HG03139 (cell line): ENCODE results near the gene TSPAN17.

Experiments
- ATAC-seq: cut with Tn5 transposase; IDR thresholded peaks from one replicate; pipeline ENCODE4 v1.9.1; 2021; ENCODE audit not compliant: unreplicated experiment

TSPAN17 gene

GRCh38 chr5:176620333-176620981 is 26.8 kb upstream of the TSPAN17 start:
- ATAC-seq: no peak

DNA sequence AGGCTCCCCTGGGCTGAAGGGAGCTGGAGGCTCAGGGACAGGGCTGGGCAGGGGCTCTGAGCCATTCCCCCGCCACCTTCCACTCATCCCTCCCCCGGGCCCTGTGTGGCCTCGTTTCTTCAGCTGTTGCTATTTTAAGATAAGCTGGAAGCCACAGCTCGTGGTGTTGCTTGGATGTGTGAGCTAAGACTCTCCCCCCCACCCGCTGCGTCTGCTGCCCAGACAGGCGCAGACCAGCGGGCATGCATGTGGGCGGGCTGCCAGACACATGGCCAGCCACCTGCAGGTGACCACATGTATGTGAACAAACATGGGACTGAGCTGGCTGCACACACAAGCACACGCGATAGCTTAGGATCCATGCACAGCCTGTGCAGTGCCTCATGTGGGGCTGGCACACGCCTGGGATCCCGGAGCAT is 25.6 kb upstream of the TSPAN17 start:
- ATAC-seq: no peak

DNA sequence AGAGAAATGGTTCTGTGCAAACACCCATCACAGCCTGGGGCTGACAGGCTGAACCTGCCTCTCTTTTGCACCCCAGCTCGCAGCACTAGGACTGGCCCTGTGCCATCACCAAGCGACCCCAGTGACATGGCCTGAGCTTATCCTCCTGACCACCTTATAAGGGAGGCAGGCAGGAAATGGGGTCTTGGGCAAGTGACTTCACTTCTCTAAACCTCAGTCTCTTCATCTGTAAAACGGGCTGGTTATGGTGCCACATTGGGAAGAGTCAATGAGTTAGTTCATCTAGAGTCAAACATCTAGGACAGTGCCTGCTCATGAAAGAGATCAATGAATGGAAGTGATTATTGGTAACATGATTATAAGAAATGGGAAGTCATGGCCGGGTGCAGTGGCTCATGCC is 23.1 kb upstream of the TSPAN17 start:
- ATAC-seq: no peak

GRCh38 chr5:176624938-176625337 is 22.3 kb upstream of the TSPAN17 start:
- ATAC-seq: no peak

DNA sequence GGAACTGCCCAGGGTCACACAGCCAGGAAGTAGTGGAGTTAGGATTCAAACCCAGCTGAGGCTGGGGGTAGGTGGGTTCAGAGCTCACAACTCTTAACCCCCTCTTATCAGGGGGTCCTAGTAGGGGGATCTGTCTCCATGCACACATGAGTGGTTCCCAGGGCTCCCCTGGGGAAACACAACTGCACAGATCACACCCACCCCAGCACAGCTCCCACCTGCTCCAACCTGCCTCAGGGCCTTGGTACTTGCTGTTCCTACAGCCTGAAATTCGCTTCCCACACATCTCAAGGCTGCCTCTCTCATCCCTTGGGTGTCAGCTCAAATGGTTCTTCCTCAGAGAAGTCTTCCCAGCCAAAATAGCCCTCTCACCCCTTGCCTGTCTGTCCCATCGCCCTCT is 21.8 kb upstream of the TSPAN17 start:
- ATAC-seq: no peak

DNA sequence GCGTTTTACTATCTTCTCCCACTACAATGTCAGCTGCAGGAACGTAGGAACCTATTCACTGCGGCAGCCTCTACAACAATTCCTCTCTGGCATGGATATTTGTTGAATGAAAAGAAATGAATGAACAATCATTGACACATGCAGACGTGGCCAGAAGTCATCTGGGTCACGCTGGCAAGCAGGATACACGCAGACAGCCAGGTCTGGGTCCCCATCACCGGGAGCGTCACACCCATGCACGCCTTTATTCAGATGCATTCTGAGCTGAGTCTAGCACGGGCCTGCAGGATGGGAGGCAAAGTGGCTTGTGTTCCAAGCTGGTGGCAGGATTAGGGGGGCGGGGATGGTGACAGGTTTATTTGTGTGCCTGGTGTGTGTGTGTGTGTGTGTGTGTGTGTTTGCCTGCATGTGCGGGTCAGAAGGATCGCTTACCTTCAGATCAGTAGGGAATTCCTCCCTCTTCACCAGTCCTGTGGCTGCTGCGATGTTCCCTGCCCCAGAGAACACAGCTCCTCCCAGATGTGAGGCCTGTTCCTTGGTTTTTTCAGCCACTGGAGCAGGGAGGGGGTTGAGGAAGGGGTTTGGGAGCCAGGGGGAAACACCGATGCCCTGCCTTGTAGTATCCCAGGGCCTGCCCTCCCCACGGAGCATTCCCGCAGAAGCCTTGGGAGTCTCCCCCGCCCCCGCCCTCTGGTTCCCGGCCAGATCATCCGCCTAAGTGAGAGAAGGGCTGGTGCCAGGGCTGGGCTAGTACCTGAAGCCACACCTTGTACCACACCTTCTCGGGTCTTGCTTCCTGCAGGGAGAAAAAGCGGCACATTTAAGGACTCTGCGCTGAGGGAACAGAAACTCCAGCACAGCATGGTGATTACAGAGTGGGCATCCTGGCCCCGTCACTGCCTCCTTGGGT is 21.1 kb upstream of the TSPAN17 start:
- no peak for ATAC-seq

- ATAC-seq: no peak
Observed at GRCh38 chr5:176626876-176627236, 20.4 kb upstream of the TSPAN17 start.

DNA sequence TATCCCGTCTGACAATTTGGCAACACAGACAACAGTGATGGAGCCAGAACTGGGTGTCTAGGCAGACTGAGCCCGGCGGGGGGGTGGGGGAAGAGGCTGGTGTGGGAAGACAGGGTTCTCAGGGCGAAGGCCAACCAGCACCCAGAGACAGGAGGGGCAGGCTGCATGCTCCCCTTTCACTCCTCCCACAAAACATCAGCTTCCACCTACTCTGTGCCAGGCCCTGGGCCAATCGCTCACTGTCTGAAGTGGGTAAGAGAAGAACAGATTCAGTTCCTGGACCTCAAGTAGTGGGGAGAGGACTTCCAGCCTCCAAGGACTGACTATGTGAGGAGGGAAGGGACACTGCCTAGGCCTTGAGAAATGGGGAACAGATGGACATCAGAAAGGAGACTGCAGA is 19.7 kb upstream of the TSPAN17 start:
- no peak for ATAC-seq

GRCh38 chr5:176628406-176629228 is 18.7 kb upstream of the TSPAN17 start:
- no peak for ATAC-seq

- ATAC-seq: no peak
Observed at GRCh38 chr5:176629317-176629852, 17.9 kb upstream of the TSPAN17 start.

GRCh38 chr5:176629853-176630680 is 17.2 kb upstream of the TSPAN17 start, which contains the start of the genes EIF4E1B and SNCB:
Gene EIF4E1B, plus strand, starts transcription at chr5:176630675. Its CDS starts 12,113 bp downstream, at chr5:176642788.
Gene SNCB, minus strand, starts transcription at chr5:176630534. Its CDS starts 880 bp downstream, at chr5:176629654.
- ATAC-seq: no peak

- no peak for ATAC-seq
Observed at GRCh38 chr5:176630681-176631222, 16.5 kb upstream of the TSPAN17 start.

- no peak for ATAC-seq
Observed at GRCh38 chr5:176631383-176632200, 15.7 kb upstream of the TSPAN17 start.

DNA sequence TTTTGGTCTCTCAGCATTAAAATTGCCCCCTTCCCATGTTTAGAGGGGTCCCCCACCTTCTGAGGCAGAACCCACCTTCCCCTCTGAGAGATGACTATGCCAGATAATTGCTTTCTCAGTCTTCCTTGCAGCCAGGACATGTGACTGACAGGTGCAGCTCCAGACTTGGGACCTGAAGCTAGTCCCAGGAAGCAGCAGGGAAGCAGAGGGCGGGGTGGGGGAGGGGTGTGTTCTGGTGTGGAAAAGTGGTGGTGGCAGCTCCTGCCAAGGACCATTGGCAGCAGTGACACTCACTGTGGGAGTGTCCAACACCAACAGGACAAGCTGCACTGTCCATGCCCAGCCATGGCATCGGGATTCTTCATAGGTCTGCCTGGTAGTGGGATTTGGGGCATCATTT is 14.5 kb upstream of the TSPAN17 start:
- ATAC-seq: no peak

DNA sequence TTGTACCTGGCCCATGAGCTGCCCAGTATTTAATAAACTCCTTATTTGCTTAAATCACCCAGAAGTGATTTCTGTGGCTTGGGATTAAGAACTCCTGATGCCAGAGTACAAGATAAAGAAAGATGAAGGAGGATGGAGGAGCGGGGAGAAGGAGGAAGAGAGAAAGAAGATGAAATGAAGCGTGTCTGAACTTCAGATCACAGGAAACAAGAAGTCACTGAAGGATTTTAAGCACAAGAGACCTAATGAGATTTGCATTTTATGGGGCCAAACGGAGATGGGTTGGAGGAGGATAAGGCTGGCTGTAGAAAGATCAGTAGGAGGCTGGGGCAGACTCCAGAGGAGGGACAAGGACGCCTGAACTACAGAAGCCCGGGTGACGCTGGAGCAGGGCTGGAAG is 13.7 kb upstream of the TSPAN17 start:
- ATAC-seq: no peak

GRCh38 chr5:176636426-176636825 is 10.9 kb upstream of the TSPAN17 start:
- no peak for ATAC-seq

DNA sequence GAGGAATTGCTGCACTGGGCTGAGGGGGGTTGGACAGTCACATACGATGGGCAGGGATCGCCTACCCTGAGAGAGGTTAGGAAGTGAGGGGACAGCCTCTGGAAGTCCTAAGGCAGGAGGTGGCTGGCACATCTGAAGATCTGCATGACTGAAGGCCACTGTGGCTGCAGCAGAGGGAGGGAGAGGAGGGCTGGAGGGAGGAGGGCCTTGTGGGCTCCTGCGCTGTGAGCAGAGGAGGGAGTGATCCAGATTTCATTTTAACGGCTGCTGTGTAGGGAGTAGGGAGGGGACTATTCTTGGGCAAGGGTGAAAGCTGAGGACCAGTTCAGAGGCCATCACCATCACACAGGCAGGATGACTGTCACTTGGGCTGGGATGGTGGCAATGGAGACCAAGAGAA is 9.7 kb upstream of the TSPAN17 start:
- ATAC-seq: no peak

GRCh38 chr5:176638437-176638836 is 8.8 kb upstream of the TSPAN17 start:
- no peak for ATAC-seq

DNA sequence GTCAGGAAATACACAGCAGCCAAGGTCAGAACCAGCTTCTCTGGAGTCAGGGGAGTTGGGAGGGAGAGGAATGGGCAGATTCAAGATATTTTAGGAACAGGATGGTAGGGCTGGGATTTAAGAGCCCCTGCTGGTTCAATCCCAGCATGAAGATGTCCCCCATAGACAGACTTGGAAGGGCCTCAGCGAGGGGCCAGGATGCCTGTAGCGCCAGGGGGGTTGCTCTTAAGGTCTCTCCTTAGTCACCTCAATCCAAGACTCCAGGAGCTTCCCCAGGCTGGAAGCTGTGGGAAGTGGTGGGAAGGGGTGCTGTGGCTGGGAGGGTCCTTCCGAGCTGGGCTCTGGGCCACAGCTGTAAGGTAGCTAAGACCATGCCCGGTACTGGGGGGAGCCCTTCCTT is 8.1 kb upstream of the TSPAN17 start:
- ATAC-seq: no peak
